Spleen (tissue), 11 donors: ENCODE results near the gene CNTNAP2. TPM values are rescaled to one million over a fixed set of nuclear protein-coding genes. Genes with fewer than 3 reads are reported as not detected.

ENCODE experiments used
- DNase-seq: peaks from one replicate; pipeline ENCODE4 v3.0.0-alpha.2; 2020
- H3K27ac ChIP-seq, 8 donors: fragments of 200-600 bp; sonication (generic) in 7 of 8; 1 replicate in 4 of 8; 2 replicates in 4 of 8; pipeline versions ENCODE4 v1.5.0 to v1.8.0; 2016 to 2021; ENCODE audit warnings: inconsistent platforms in 4 of 8, mild to moderate bottlenecking in 4 of 8, moderate library complexity in 1 of 8
- H3K27me3 ChIP-seq, 7 donors: fragments of 200-600 bp; sonication (generic) in 6 of 7; replicated peaks in 1 of 7; 1 replicate in 4 of 7; 2 replicates in 3 of 7; pipeline versions ENCODE4 v1.5.0 to v1.8.0; 2016 to 2021; ENCODE audit warnings: inconsistent platforms in 3 of 7, mild to moderate bottlenecking in 1 of 7
- H3K36me3 ChIP-seq, 6 donors: fragments of 200-600 bp; sonication (generic) in 5 of 6; 1 replicate in 4 of 6; 2 replicates in 2 of 6; pipeline versions ENCODE4 v1.5.0 to v1.8.0; 2016 to 2021; ENCODE audit warnings: inconsistent platforms in 2 of 6
- H3K4me1 ChIP-seq, 6 donors: fragments of 200-600 bp; sonication (generic) in 5 of 6; 1 replicate in 3 of 6; 2 replicates in 3 of 6; pipeline versions ENCODE4 v1.5.0 to v1.8.0; 2016 to 2021; ENCODE audit warnings: inconsistent platforms in 3 of 6
- H3K4me3 ChIP-seq, 8 donors: fragments of 200-600 bp; sonication (generic) in 7 of 8; 1 replicate in 4 of 8; 2 replicates in 4 of 8; pipeline versions ENCODE4 v1.5.0 to v1.8.0; 2016 to 2021; ENCODE audit warnings: inconsistent platforms in 4 of 8, mild to moderate bottlenecking in 4 of 8, moderate library complexity in 2 of 8
- H3K9me3 ChIP-seq, 8 donors: fragments of 200-600 bp; sonication (generic) in 7 of 8; 1 replicate in 4 of 8; 2 replicates in 4 of 8; pipeline versions ENCODE4 v1.5.0 to v1.8.0; 2016 to 2021; ENCODE audit warnings: inconsistent platforms in 4 of 8
- CTCF ChIP-seq, 11 experiments: fragments of 200-600 bp in 7 of 11; fragments of 450-650 bp in 4 of 11; sonication (generic) in 4 of 11; IDR thresholded peaks in 8 of 11; conservative IDR thresholded peaks in 3 of 11; 1 replicate in 7 of 11; 2 replicates in 4 of 11; pipeline versions ENCODE4 v1.4.0 to v1.8.0; 2016 to 2021; ENCODE audit warnings: antibody characterized with exemption in 11 of 11, inconsistent platforms in 4 of 11, mild to moderate bottlenecking in 1 of 11
- POLR2A ChIP-seq, 3 donors: fragments of 450-650 bp; IDR thresholded peaks; one replicate each; pipeline ENCODE4 v1.5.1; 2017; ENCODE audit warnings: antibody characterized with exemption in 3 of 3, mild to moderate bottlenecking in 1 of 3
- POLR2AphosphoS5 ChIP-seq, 3 donors: sonication (generic); formaldehyde crosslinking; IDR thresholded peaks; one replicate each; pipeline ENCODE4 v1.5.1; 2017; ENCODE audit warnings: antibody characterized with exemption in 3 of 3
- whole genome bisulfite sequencing, 5 donors: extraction: QIAGEN DNeasy Blood & Tissue Kit in 3 of 5; methylation state at CpG; one replicate each; pipeline versions ENCODE4 v1.1.5 to v1.1.7; 2013 to 2018; 5-methylcytosine and 5-hydroxymethylcytosine counted together
- intact Hi-C: fragments of 100-400 bp; cut with DNase I; formaldehyde crosslinking; loops from one replicate; pipeline ENCODE4 v1.15.0; 2023; ENCODE audit warnings: low total_unique reads
- polyA plus RNA-seq, 3 donors: library from polyadenylated mRNA; stranded (reverse); fragments of 200-250 nt; gene quantifications; one replicate each; pipeline ENCODE4 v1.2.1, GENCODE V29; 2013
- total RNA-seq, 7 donors: library from RNA; depleted of rRNA in 3 of 7; stranded (reverse); fragments of >200 nt in 3 of 7; fragmentation: NEBNext Ultra II Directional in 4 of 7; extraction: Animal tissue kit (Norgen Biotek cat#: 25700) in 4 of 7; gene quantifications; one replicate each; pipeline versions ENCODE4 v1.1.0 to v1.2.1, GENCODE V29; 2016 to 2021
- donor health status: healthy with polysubstance abuse.
- donor health status: DM: no; HTN: no; CAD: no; lungs with moderate emphysema.
- donor health status: DM: no; HTN: no; CAD: no.
- donor health status: Bipolar disorder and iron deficiency.
- donor health status: healthy.
- donor health status: DM: no; HTN: no; CAD: no.
- donor health status: DM: yes; HTN: yes; CAD: no.

CNTNAP2 gene
- total and polyA plus RNA-seq, 10 donors: 0.13 to 2.0 (median 0.82) TPM

GRCh38 chr7:147079921-147080420, 963.4 kb downstream of the CNTNAP2 start:
- TF ChIP-seq POLR2A (IDR thresholded peaks at IDR 0.05) (no peak), CTCF (IDR thresholded peaks at IDR 0.05 in 8 of 11, conservative IDR thresholded peaks at IDR 0.05 in 3 of 11) (no peak), POLR2AphosphoS5 (IDR thresholded peaks at IDR 0.05) (no peak)
- Histone ChIP-seq H3K27me3 (no peaks in the 10 kb centered on the region), H3K9me3 (peaks cover 0 to 3% (median 0%) of the 10 kb centered on the region in 8 donors), H3K27ac (no peak overlapping the region), H3K36me3 (no peaks in the 10 kb centered on the region), H3K4me1 (no peaks in the 10 kb centered on the region), H3K4me3 (no peak overlapping the region)
- DNase-seq: no peak
- 74 to 85% (median 78%) methylated on average over 2 of the region's 2 CpGs for WGBS, 5 donors
- intact Hi-C loops: no loop called here

- intact Hi-C loops: no loop called here
- Histone ChIP-seq H3K27ac (no peak overlapping the region), H3K36me3 (no peaks in the 10 kb centered on the region), H3K4me1 (no peaks in the 10 kb centered on the region), H3K9me3 (no peaks in the 10 kb centered on the region), H3K27me3 (no peaks in the 10 kb centered on the region), H3K4me3 (no peak overlapping the region)
- 87 to 98% (median 92%) methylated on average over 7 of the region's 7 CpGs for WGBS, 5 donors
- DNase-seq: no peak
- TF ChIP-seq POLR2A (IDR thresholded peaks at IDR 0.05): no peak
- no peak for TF ChIP-seq POLR2AphosphoS5 (IDR thresholded peaks at IDR 0.05)
- TF ChIP-seq CTCF (IDR thresholded peaks at IDR 0.05 in 8 of 11, conservative IDR thresholded peaks at IDR 0.05 in 3 of 11): no peak
Observed at GRCh38 chr7:147081117-147081516, 964.5 kb downstream of the CNTNAP2 start.

- Histone ChIP-seq H3K4me1 (no peaks in the 10 kb centered on the region), H3K27ac (no peak overlapping the region), H3K36me3 (no peaks in the 10 kb centered on the region), H3K9me3 (peaks cover 0 to 3% (median 0%) of the 10 kb centered on the region in 8 donors), H3K27me3 (no peaks in the 10 kb centered on the region), H3K4me3 (no peak overlapping the region)
- intact Hi-C loops: no loop called here
- TF ChIP-seq POLR2A (IDR thresholded peaks at IDR 0.05): no peak
- no peak for DNase-seq
- WGBS, 5 donors: 68 to 88% (median 71%) methylated on average over 4 of the region's 4 CpGs
Observed at GRCh38 chr7:147089051-147089461, 972.5 kb downstream of the CNTNAP2 start.

- no peaks in the 10 kb centered on the region for H3K36me3 ChIP-seq
- DNase-seq: no peak
- WGBS, 5 donors: 77 to 89% (median 88%) methylated on average over 1 of the region's 1 CpG
- H3K4me1 ChIP-seq: no peaks in the 10 kb centered on the region
- TF ChIP-seq POLR2AphosphoS5 (IDR thresholded peaks at IDR 0.05) (no peak), CTCF (IDR thresholded peaks at IDR 0.05 in 8 of 11, conservative IDR thresholded peaks at IDR 0.05 in 3 of 11) (no peak), POLR2A (IDR thresholded peaks at IDR 0.05) (no peak)
- H3K27me3 ChIP-seq: no peaks in the 10 kb centered on the region
- no peak overlapping the region for H3K27ac ChIP-seq
- no peak overlapping the region for H3K4me3 ChIP-seq
- peaks cover 0 to 3% (median 0%) of the 10 kb centered on the region in 8 donors for H3K9me3 ChIP-seq
- intact Hi-C loops: no loop called here
Observed at GRCh38 chr7:147089608-147090007, 973.0 kb downstream of the CNTNAP2 start.

GRCh38 chr7:147096629-147097028, 980.0 kb downstream of the CNTNAP2 start:
- WGBS, 5 donors: 54 to 66% (median 60%) methylated on average over 2 of the region's 2 CpGs
- Histone ChIP-seq H3K9me3 (peaks cover 0 to 11% (median 7%) of the 10 kb centered on the region in 8 donors), H3K27me3 (no peaks in the 10 kb centered on the region), H3K36me3 (no peaks in the 10 kb centered on the region), H3K4me1 (no peaks in the 10 kb centered on the region), H3K27ac (no peak overlapping the region), H3K4me3 (no peak overlapping the region)
- no peak for DNase-seq
- intact Hi-C loops: no loop called here
- TF ChIP-seq CTCF (IDR thresholded peaks at IDR 0.05 in 8 of 11, conservative IDR thresholded peaks at IDR 0.05 in 3 of 11): no peak
- TF ChIP-seq POLR2AphosphoS5 (IDR thresholded peaks at IDR 0.05): no peak
- TF ChIP-seq POLR2A (IDR thresholded peaks at IDR 0.05): no peak
